ENCODE measurements around the gene SPART.

DNA sequence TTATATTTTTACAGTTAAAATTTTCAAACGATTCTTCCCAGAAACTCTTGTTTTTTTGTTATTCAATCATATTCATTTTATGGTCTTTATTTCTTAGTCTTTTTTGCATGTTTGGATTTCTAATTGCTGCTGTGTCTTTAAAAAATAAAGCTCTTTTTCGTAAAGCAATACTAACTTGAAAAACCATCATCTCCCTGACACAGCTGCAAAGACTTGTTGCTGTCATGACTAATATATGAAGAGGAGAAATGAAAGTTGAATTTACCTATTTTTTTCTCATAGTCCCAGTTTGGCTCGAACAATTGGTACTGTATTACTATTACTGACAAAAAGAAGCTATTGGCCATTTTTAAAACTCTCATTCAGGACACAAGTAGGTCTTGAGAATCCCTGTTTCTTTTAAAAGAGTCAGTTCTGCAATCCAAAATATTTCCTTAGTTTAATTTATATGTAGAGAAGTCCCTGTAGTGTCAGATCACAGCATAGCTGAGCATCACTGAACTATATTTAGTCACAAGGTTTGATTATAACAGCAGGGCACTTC lies 12.1 kb upstream of the SPART start:
- no peak for TF ChIP-seq POLR2A (IDR thresholded peaks at IDR 0.05)
- TF ChIP-seq, protein P1, sequence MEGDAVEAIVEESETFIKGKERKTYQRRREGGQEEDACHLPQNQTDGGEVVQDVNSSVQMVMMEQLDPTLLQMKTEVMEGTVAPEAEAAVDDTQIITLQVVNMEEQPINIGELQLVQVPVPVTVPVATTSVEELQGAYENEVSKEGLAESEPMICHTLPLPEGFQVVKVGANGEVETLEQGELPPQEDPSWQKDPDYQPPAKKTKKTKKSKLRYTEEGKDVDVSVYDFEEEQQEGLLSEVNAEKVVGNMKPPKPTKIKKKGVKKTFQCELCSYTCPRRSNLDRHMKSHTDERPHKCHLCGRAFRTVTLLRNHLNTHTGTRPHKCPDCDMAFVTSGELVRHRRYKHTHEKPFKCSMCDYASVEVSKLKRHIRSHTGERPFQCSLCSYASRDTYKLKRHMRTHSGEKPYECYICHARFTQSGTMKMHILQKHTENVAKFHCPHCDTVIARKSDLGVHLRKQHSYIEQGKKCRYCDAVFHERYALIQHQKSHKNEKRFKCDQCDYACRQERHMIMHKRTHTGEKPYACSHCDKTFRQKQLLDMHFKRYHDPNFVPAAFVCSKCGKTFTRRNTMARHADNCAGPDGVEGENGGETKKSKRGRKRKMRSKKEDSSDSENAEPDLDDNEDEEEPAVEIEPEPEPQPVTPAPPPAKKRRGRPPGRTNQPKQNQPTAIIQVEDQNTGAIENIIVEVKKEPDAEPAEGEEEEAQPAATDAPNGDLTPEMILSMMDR (IDR thresholded peaks at IDR 0.05 in 4 of 5, conservative IDR thresholded peaks at IDR 0.05 in 1 of 5): no peak
